HepG2 (cell line): Measurements from ENCODE around the gene ACTN4. TPM values are rescaled to one million over a fixed set of nuclear protein-coding genes. Genes with fewer than 3 reads are reported as not detected.
A peak's percentile ranks its signal among the peaks of the same experiment; 100 is the strongest.

Experiments
- AKAP8 ChIP-seq: sonication (generic); formaldehyde crosslinking; IDR thresholded peaks from 2 replicates; pipeline ENCODE4 v1.5.1; 2020; ENCODE audit warnings: mild to moderate bottlenecking, missing genetic modification reagents
- ARID2 ChIP-seq: sonication (generic); formaldehyde crosslinking; IDR thresholded peaks from 2 replicates; pipeline ENCODE4 v1.8.1; 2022; ENCODE audit warnings: mild to moderate bottlenecking, missing genetic modification reagents, borderline replicate concordance
- ATAD3A ChIP-seq: sonication (generic); formaldehyde crosslinking; IDR thresholded peaks from 2 replicates; pipeline ENCODE4 v1.4.0; 2020; ENCODE audit warnings: missing genetic modification reagents
- FOXK1 ChIP-seq: sonication (generic); formaldehyde crosslinking; IDR thresholded peaks from 2 replicates; pipeline ENCODE4 v1.4.0; 2020; ENCODE audit warnings: low read depth, missing genetic modification reagents, borderline replicate concordance
- JARID2 ChIP-seq: sonication (generic); formaldehyde crosslinking; IDR thresholded peaks from 2 replicates; pipeline ENCODE4 v1.8.1; 2023; ENCODE audit warnings: missing genetic modification reagents, inconsistent platforms; ENCODE audit not compliant: insufficient replicate concordance
- RCOR2 ChIP-seq: IDR thresholded peaks from 2 replicates; pipeline ENCODE4 v1.6.1; 2016; ENCODE audit warnings: missing biosample characterization, missing genetic modification reagents
- SRSF1 ChIP-seq: fragments of 200-400 bp; formaldehyde crosslinking; optimal IDR thresholded peaks from 2 replicates; pipeline ENCODE3; 2017; ENCODE audit warnings: mild to moderate bottlenecking, low read depth, low read length, moderate library complexity
- TEF ChIP-seq: sonication (generic); formaldehyde crosslinking; IDR thresholded peaks from 2 replicates; pipeline ENCODE4 v1.5.0; 2020; ENCODE audit warnings: missing genetic modification reagents
- TP53 ChIP-seq: sonication (generic); formaldehyde crosslinking; conservative IDR thresholded peaks from 2 replicates; pipeline ENCODE4 v1.4.0; 2020; ENCODE audit warnings: missing genetic modification reagents
- ZNF30 ChIP-seq: sonication (generic); formaldehyde crosslinking; IDR thresholded peaks from 2 replicates; pipeline ENCODE4 v1.5.0; 2020; ENCODE audit warnings: mild to moderate bottlenecking, missing genetic modification reagents
- ZNF354B ChIP-seq: sonication (generic); formaldehyde crosslinking; IDR thresholded peaks from 2 replicates; pipeline ENCODE4 v1.8.0; 2022; ENCODE audit warnings: mild to moderate bottlenecking, missing genetic modification reagents
- ZNF382 ChIP-seq: sonication (generic); formaldehyde crosslinking; IDR thresholded peaks from 2 replicates; pipeline ENCODE4 v1.5.0; 2020; ENCODE audit warnings: missing genetic modification reagents, mild to moderate bottlenecking, borderline replicate concordance
- ZNF543 ChIP-seq: sonication (generic); formaldehyde crosslinking; IDR thresholded peaks from 2 replicates; pipeline ENCODE4 v1.4.0; 2020; ENCODE audit warnings: mild to moderate bottlenecking, missing genetic modification reagents
- ZNF616 ChIP-seq: sonication (generic); formaldehyde crosslinking; IDR thresholded peaks from 2 replicates; pipeline ENCODE4 v1.5.0; 2020; ENCODE audit warnings: low read depth, mild to moderate bottlenecking, missing genetic modification reagents
- ZNF879 ChIP-seq: sonication (generic); formaldehyde crosslinking; IDR thresholded peaks from 2 replicates; pipeline ENCODE4 v1.8.1; 2023; ENCODE audit warnings: missing genetic modification reagents
- polyA plus RNA-seq, 8 experiments: library from polyadenylated mRNA; depleted of rRNA in 3 of 8; stranded (reverse) in 7 of 8; unstranded in 1 of 8; fragments of >200 nt; fragmentation: Illumina TruSeq in 4 of 8; extraction: Trizol in 4 of 8; gene quantifications; 2 replicates each; pipeline versions ENCODE4 v1.2.1 to v1.2.3, GENCODE V29; 2011 to 2016; ENCODE audit warnings: low read depth in 4 of 8, missing spikeins in 1 of 8, mixed read lengths in 1 of 8; ENCODE audit not compliant: insufficient read depth in 1 of 8
- total RNA-seq, 5 experiments: library from RNA; depleted of rRNA; stranded (reverse); fragments of >200 nt; fragmentation: Illumina TruSeq; extraction: Trizol; gene quantifications; 2 replicates each; pipeline ENCODE4 v1.2.3, GENCODE V29; 2016; ENCODE audit warnings: low read depth in 1 of 5
- TF ChIP-seq, protein P1 (sequence below): sonication (generic); formaldehyde crosslinking; IDR thresholded peaks from 2 replicates; pipeline ENCODE4 v1.4.0; 2020; ENCODE audit warnings: missing genetic modification reagents, borderline replicate concordance
- TF ChIP-seq, protein P2 (sequence below): sonication (generic); formaldehyde crosslinking; IDR thresholded peaks from 2 replicates; pipeline ENCODE4 v1.5.1; 2020; ENCODE audit warnings: mild to moderate bottlenecking, missing genetic modification reagents, moderate library complexity
- TF ChIP-seq, protein P3 (sequence below): sonication (generic); formaldehyde crosslinking; IDR thresholded peaks from 2 replicates; pipeline ENCODE4 v1.8.0; 2022; ENCODE audit warnings: mild to moderate bottlenecking, missing genetic modification reagents, moderate library complexity

The ACTN4 gene
- total and polyA plus RNA-seq, 2 of the 13 experiments (the other 11 are each of a cell fraction or from before 2014, with no cell fraction given) = 171 to 192 TPM

DNA sequence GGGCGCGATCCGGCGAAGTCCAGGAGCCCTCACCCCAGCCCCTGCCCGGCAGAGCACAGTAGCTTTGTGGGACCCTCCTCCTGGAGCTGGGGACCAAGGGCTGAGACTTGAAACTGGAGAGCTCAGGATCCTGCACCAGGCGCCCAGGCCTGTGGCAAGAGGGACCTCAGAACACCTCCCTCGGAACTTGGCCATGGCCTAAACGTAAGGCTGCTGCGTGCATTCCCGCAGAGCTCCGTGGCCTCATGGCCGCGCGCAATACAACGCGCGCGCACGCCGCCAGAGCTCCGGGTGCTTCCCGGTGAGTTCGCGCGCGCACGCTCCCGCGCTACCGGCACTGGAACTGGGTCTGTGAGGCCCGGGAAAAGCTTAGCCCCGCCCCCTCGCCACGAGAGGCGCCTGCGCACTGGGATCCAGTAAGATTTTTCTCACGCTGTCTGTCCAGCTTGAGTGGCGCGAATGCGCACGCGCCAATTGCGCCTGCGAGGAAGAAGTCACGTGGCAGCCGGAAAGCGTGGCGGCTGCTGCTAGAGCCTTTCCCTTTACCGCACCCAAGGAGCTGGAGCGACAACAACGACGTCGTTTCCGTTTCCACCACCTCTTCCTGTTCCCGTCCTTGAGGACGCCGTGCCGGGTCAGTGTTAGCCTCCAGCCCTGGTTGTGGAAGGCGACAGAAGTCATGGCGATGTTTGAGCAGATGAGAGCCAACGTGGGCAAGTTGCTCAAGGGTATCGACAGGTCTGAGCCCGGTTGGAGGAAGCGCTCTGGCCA lies 28.7 kb upstream of the ACTN4 start, which contains the start of gene EIF3K (continued):
- TF ChIP-seq, protein P1, sequence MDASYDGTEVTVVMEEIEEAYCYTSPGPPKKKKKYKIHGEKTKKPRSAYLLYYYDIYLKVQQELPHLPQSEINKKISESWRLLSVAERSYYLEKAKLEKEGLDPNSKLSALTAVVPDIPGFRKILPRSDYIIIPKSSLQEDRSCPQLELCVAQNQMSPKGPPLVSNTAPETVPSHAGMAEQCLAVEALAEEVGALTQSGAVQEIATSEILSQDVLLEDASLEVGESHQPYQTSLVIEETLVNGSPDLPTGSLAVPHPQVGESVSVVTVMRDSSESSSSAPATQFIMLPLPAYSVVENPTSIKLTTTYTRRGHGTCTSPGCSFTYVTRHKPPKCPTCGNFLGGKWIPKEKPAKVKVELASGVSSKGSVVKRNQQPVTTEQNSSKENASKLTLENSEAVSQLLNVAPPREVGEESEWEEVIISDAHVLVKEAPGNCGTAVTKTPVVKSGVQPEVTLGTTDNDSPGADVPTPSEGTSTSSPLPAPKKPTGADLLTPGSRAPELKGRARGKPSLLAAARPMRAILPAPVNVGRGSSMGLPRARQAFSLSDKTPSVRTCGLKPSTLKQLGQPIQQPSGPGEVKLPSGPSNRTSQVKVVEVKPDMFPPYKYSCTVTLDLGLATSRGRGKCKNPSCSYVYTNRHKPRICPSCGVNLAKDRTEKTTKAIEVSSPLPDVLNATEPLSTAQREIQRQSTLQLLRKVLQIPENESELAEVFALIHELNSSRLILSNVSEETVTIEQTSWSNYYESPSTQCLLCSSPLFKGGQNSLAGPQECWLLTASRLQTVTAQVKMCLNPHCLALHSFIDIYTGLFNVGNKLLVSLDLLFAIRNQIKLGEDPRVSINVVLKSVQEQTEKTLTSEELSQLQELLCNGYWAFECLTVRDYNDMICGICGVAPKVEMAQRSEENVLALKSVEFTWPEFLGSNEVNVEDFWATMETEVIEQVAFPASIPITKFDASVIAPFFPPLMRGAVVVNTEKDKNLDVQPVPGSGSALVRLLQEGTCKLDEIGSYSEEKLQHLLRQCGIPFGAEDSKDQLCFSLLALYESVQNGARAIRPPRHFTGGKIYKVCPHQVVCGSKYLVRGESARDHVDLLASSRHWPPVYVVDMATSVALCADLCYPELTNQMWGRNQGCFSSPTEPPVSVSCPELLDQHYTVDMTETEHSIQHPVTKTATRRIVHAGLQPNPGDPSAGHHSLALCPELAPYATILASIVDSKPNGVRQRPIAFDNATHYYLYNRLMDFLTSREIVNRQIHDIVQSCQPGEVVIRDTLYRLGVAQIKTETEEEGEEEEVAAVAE (CRISPR knock-in tag) = no peak
- TF ChIP-seq RCOR2 (CRISPR knock-in tag) = no peak
- TF ChIP-seq, protein P2, sequence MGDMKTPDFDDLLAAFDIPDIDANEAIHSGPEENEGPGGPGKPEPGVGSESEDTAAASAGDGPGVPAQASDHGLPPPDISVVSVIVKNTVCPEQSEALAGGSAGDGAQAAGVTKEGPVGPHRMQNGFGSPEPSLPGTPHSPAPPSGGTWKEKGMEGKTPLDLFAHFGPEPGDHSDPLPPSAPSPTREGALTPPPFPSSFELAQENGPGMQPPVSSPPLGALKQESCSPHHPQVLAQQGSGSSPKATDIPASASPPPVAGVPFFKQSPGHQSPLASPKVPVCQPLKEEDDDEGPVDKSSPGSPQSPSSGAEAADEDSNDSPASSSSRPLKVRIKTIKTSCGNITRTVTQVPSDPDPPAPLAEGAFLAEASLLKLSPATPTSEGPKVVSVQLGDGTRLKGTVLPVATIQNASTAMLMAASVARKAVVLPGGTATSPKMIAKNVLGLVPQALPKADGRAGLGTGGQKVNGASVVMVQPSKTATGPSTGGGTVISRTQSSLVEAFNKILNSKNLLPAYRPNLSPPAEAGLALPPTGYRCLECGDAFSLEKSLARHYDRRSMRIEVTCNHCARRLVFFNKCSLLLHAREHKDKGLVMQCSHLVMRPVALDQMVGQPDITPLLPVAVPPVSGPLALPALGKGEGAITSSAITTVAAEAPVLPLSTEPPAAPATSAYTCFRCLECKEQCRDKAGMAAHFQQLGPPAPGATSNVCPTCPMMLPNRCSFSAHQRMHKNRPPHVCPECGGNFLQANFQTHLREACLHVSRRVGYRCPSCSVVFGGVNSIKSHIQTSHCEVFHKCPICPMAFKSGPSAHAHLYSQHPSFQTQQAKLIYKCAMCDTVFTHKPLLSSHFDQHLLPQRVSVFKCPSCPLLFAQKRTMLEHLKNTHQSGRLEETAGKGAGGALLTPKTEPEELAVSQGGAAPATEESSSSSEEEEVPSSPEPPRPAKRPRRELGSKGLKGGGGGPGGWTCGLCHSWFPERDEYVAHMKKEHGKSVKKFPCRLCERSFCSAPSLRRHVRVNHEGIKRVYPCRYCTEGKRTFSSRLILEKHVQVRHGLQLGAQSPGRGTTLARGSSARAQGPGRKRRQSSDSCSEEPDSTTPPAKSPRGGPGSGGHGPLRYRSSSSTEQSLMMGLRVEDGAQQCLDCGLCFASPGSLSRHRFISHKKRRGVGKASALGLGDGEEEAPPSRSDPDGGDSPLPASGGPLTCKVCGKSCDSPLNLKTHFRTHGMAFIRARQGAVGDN (CRISPR knock-in tag) = peak; percentile 92
- TF ChIP-seq ZNF382 (CRISPR knock-in tag) = no peak
- no peak for TF ChIP-seq TEF (CRISPR knock-in tag)
- TF ChIP-seq ZNF30 (CRISPR knock-in tag) = no peak
- no peak for TF ChIP-seq ATAD3A (CRISPR knock-in tag)
- no peak for TF ChIP-seq ARID2 (CRISPR knock-in tag)
- TF ChIP-seq ZNF879 = no peak
- TF ChIP-seq JARID2 (CRISPR knock-in tag) = no peak
- peak; percentile 93 for TF ChIP-seq FOXK1 (CRISPR knock-in tag)
- TF ChIP-seq, protein P3, sequence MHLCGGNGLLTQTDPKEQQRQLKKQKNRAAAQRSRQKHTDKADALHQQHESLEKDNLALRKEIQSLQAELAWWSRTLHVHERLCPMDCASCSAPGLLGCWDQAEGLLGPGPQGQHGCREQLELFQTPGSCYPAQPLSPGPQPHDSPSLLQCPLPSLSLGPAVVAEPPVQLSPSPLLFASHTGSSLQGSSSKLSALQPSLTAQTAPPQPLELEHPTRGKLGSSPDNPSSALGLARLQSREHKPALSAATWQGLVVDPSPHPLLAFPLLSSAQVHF (CRISPR knock-in tag) = no peak
- no peak for TF ChIP-seq ZNF354B (CRISPR knock-in tag)
- no peak for TF ChIP-seq SRSF1
- no peak for TF ChIP-seq TP53 (CRISPR knock-in tag)
- no peak for TF ChIP-seq ZNF543 (CRISPR knock-in tag)
- no peak for TF ChIP-seq ZNF616
- no peak for TF ChIP-seq AKAP8 (CRISPR knock-in tag)
